Ammon's horn (tissue), 1 donor: ENCODE results near the gene RNF180.
"Not testable (repeated sequence)": the region's sequence is repeated elsewhere in the genome, so short reads cannot be mapped to it uniquely, and the experiment has no call there.

Experiments
- DNase-seq: peaks from one replicate; pipeline ENCODE4 v3.0.0-alpha.2; 2016; ENCODE audit warnings: low spot score

RNF180 gene

GRCh38 chr5:64285188-64286130, 119.8 kb downstream of the RNF180 start:
- peak; percentile 52 for DNase-seq

GRCh38 chr5:64286381-64286780, 120.7 kb downstream of the RNF180 start:
- no peak for DNase-seq

GRCh38 chr5:64288496-64288895, 122.9 kb downstream of the RNF180 start:
- not testable (repeated sequence) for DNase-seq

- no peak for DNase-seq
Measured at GRCh38 chr5:64292611-64293215, 127.1 kb downstream of the RNF180 start.

- no peak for DNase-seq
Measured at GRCh38 chr5:64295101-64295500, 129.5 kb downstream of the RNF180 start.

- DNase-seq, result no peak
Measured at GRCh38 chr5:64298586-64298985, 132.9 kb downstream of the RNF180 start.

- no peak for DNase-seq
Measured at GRCh38 chr5:64299805-64300204, 134.2 kb downstream of the RNF180 start.

- no peak for DNase-seq
Measured at GRCh38 chr5:64301566-64301965, 135.9 kb downstream of the RNF180 start.

GRCh38 chr5:64308135-64308534, 142.5 kb downstream of the RNF180 start:
- no peak for DNase-seq

- DNase-seq, result peak; percentile 61
Measured at GRCh38 chr5:64312491-64312890, 146.8 kb downstream of the RNF180 start.

GRCh38 chr5:64315778-64316177, 150.1 kb downstream of the RNF180 start:
- DNase-seq, result no peak

GRCh38 chr5:64318175-64318574, 152.5 kb downstream of the RNF180 start:
- DNase-seq, result no peak

- no peak for DNase-seq
Measured at GRCh38 chr5:64323591-64323990, 157.9 kb downstream of the RNF180 start.

- DNase-seq, result no peak
Measured at GRCh38 chr5:64330728-64331231, 165.1 kb downstream of the RNF180 start.

- peak; percentile 13 for DNase-seq
Measured at GRCh38 chr5:64331597-64332277, 166.1 kb downstream of the RNF180 start.

GRCh38 chr5:64333886-64334285, 168.2 kb downstream of the RNF180 start:
- no peak for DNase-seq

- no peak for DNase-seq
Measured at GRCh38 chr5:64339769-64340168, 174.1 kb downstream of the RNF180 start.

- DNase-seq, result no peak
Measured at GRCh38 chr5:64340293-64340692, 174.7 kb downstream of the RNF180 start.

GRCh38 chr5:64341340-64341739, 175.7 kb downstream of the RNF180 start:
- DNase-seq, result no peak

- DNase-seq, result no peak
Measured at GRCh38 chr5:64344501-64344900, 178.9 kb downstream of the RNF180 start.

GRCh38 chr5:64347309-64347708, 181.7 kb downstream of the RNF180 start:
- no peak for DNase-seq

GRCh38 chr5:64364426-64364825, 198.8 kb downstream of the RNF180 start:
- no peak for DNase-seq

GRCh38 chr5:64384765-64385164, 219.1 kb downstream of the RNF180 start:
- DNase-seq, result no peak
